ENCODE results near the gene TRAF3.

- TF ChIP-seq REST (IDR thresholded peaks at IDR 0.05; ENCODE audit: insufficient read depth in 1 of 2, low read depth in 2 of 2, low read length in 2 of 2) (no peak), POLR2AphosphoS5 (IDR thresholded peaks at IDR 0.05; ENCODE audit: low read depth, low read length) (no peak), FOXP2 (optimal IDR thresholded peaks at IDR 0.05; ENCODE audit: borderline replicate concordance, extremely low read depth, extremely low read length, insufficient read depth) (no peak)
Measured at GRCh38 chr14:102911991-102912761, 134.9 kb downstream of the TRAF3 start.
